CD4-positive, CD25-positive, alpha-beta regulatory T cell (primary cell): Measurements from ENCODE around the gene APOBEC3B. TPM values are rescaled to one million over a fixed set of nuclear protein-coding genes. Genes with fewer than 3 reads are reported as not detected.
"Not testable (repeated sequence)": the region's sequence is repeated elsewhere in the genome, so short reads cannot be mapped to it uniquely, and the experiment has no call there.

Source experiments
- ATAC-seq, 2 donors: fragments of 150-1000 bp; cut with Tn5 transposase; one replicate each; pipeline ENCODE4 v1.10.0; 2021; ENCODE audit warnings: low read depth in 2 of 2, moderate number of reproducible peaks in 2 of 2, moderate library complexity in 1 of 2
- DNase-seq, 3 donors: peaks; one replicate each; pipeline versions ENCODE4 v3.0.0 to v3.0.0-alpha.2; 2012 to 2022; ENCODE audit warnings: mixed read lengths in 1 of 3
- H3K27ac ChIP-seq: one replicate; pipeline ENCODE4 v1.7.0; 2013; ENCODE audit warnings: mild to moderate bottlenecking, low read length; ENCODE audit not compliant: insufficient read depth, poor library complexity, severe bottlenecking
- H3K27me3 ChIP-seq: one replicate; pipeline ENCODE4 v1.7.0; 2013; ENCODE audit warnings: low read length; ENCODE audit not compliant: control insufficient read depth, insufficient read depth
- H3K36me3 ChIP-seq: one replicate; pipeline ENCODE4 v1.7.0; 2013; ENCODE audit warnings: mild to moderate bottlenecking, low read length, moderate library complexity; ENCODE audit not compliant: control insufficient read depth, insufficient read depth
- H3K4me1 ChIP-seq: 2 replicates; pipeline ENCODE4 v1.7.0; 2013; ENCODE audit warnings: mild to moderate bottlenecking, low read length; ENCODE audit not compliant: insufficient read depth, control insufficient read depth, poor library complexity, severe bottlenecking
- H3K4me3 ChIP-seq: one replicate; pipeline ENCODE4 v1.7.0; 2013; ENCODE audit warnings: low read depth, mild to moderate bottlenecking, low read length, moderate library complexity
- H3K9me3 ChIP-seq, 2 experiments: 1 replicate in 1 of 2; 2 replicates in 1 of 2; pipeline ENCODE4 v1.7.0; 2013; ENCODE audit warnings: low read length in 2 of 2, mild to moderate bottlenecking in 1 of 2, moderate library complexity in 1 of 2; ENCODE audit not compliant: control insufficient read depth in 2 of 2
- H3K27ac Mint-ChIP-seq, 3 donors: one replicate each; pipeline ENCODE4 v1.8.0; 2020 to 2022; ENCODE audit warnings: mild to moderate bottlenecking in 3 of 3, mixed read lengths in 3 of 3, moderate library complexity in 2 of 3
- H3K27me3 Mint-ChIP-seq: one replicate; pipeline ENCODE4 v1.8.0; 2022; ENCODE audit warnings: mild to moderate bottlenecking, mixed read lengths
- H3K36me3 Mint-ChIP-seq: one replicate; pipeline ENCODE4 v1.8.0; 2020; ENCODE audit warnings: mixed read lengths
- H3K4me1 Mint-ChIP-seq, 4 donors: one replicate each; pipeline ENCODE4 v1.8.0; 2020 to 2022; ENCODE audit warnings: mixed read lengths in 4 of 4, mild to moderate bottlenecking in 1 of 4
- H3K4me3 Mint-ChIP-seq, 4 donors: one replicate each; pipeline ENCODE4 v1.8.0; 2020 to 2022; ENCODE audit warnings: mild to moderate bottlenecking in 4 of 4, mixed read lengths in 4 of 4, moderate library complexity in 3 of 4
- H3K9me3 Mint-ChIP-seq, 7 donors: one replicate each; pipeline ENCODE4 v1.8.0; 2020 to 2022; ENCODE audit warnings: mixed read lengths in 7 of 7, mild to moderate bottlenecking in 3 of 7, moderate library complexity in 2 of 7
- polyA plus RNA-seq, 4 donors: library from polyadenylated mRNA; unstranded; fragments of 300-500 nt; fragmentation: Illumina TruSeq; gene quantifications; one replicate each; pipeline ENCODE4 v1.2.3, GENCODE V29; 2021
- total RNA-seq: library from RNA; stranded (reverse); gene quantifications from one replicate; pipeline ENCODE4 v1.2.3, GENCODE V29; 2022

The APOBEC3B gene
- total and polyA plus RNA-seq, 5 donors from 2014 or later = 0.17 to 2.1 (median 1.4) TPM

DNA sequence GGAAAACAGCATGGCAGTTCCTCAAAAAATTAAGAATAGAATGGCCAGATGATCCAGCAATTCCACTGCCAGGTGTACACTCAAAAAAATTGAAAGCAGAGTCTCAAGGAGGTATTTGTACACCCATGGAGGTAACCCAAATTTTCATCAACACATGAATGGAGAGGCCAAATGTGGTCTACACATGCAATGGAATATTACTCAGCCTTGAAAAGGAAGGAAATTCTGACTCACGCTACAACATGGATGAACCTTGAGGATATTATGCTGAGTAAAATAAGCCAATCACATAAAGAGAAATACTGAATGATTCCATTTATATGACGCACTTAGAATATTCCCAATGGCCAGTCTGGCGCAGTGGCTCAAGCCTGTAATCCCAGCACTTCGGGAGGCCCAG lies 4.9 kb upstream of the APOBEC3B start:
- not testable (repeated sequence) for H3K9me3 Mint-ChIP-seq, H3K4me1 ChIP-seq, DNase-seq, H3K4me3 Mint-ChIP-seq, H3K36me3 Mint-ChIP-seq, H3K36me3 ChIP-seq, ATAC-seq, H3K27ac ChIP-seq, H3K27ac Mint-ChIP-seq, H3K27me3 ChIP-seq, H3K4me3 ChIP-seq, H3K9me3 ChIP-seq
- Mint-ChIP-seq H3K4me1 (peaks cover 0 to 18% (median 11%) of the 10 kb centered on the region in 4 donors), H3K27me3 (peaks cover 30% of the 10 kb centered on the region)

DNA sequence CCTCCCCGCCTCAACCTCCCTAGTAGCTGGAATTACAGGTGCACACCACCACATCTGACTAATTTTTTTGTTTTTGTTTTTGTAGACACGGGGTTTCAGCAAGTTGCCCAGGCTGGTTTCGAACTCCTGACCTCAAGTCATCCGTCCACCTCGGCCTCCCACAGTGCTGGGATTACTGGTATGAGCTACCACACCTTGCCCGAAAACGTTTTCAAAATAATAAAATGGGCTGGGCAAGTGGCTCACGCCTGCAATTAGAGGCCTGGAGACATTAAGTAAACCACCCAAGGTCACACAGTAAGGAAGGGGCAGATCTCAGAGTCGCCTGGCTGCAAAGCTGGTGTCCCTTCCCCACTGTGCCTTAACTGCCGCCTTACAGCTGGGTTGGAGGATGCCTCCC lies 1.6 kb upstream of the APOBEC3B start:
- not testable (repeated sequence) for H3K27me3 ChIP-seq, H3K4me3 ChIP-seq, H3K27ac ChIP-seq, ATAC-seq, H3K4me3 Mint-ChIP-seq, H3K9me3 Mint-ChIP-seq, H3K27ac Mint-ChIP-seq, H3K9me3 ChIP-seq, H3K36me3 ChIP-seq, DNase-seq, H3K36me3 Mint-ChIP-seq
- peaks cover 19% of the 10 kb centered on the region for H3K4me1 ChIP-seq
- peaks cover 19% of the 10 kb centered on the region for H3K27me3 Mint-ChIP-seq
- H3K4me1 Mint-ChIP-seq = peaks cover 4 to 37% (median 21%) of the 10 kb centered on the region in 4 donors

DNA sequence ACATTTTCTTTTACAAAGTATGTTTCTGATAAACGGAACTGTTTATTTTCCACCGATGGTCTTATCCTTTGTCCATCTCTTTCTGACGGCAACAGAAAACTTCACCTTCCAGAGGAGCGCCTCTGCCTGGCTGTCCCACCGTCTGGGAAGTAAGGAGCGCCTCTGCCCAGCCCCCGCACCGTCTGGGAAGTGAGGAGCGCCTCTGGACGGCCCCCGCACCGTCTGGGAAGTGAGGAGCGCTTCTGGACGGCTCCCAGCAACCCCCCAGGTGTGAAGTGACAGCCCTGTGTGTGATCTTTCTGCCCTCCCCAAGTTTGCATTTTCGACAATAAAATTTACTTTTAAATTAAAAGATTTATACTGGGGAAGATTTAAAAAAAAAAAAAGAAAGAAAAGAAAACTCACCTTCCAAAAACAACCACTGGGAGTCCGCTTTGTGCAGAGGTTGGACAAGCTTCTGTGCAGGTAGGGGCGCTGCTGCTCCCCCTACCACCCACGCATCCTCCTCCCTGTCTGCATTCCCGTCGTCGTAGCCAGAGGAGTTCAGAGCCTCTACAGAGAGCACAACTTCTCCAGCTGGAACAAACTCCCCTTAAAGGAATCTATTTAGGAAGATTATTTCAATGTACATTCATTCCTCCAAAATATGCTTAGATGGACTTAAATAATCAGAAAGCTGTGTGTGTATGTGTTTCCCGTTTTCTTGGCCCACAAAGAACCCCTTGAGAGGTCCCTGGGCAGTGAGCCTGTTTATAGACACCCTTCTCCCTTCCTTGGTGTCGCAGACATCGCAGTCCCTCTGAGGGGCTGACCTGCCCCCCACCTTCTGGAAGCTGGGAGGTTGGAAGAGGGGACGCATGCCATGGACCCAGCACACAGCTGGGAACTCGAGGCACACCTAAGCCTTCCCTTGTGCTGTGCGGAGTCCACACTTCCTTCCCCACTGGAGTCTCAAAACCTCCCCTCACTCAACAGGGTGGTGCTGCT lies 849 bp upstream of the APOBEC3B start:
- Mint-ChIP-seq H3K4me3 (peak overlapping the region in 3 of 4 donors; percentile 59 to 97 (median 92)), H3K36me3 (peaks cover 4% of the 10 kb centered on the region), H3K4me1 (peaks cover 4 to 44% (median 21%) of the 10 kb centered on the region in 4 donors), H3K27me3 (peaks cover 19% of the 10 kb centered on the region), H3K27ac (peak overlapping the region in 2 of 3 donors; percentile 60 to 84), H3K9me3 (peaks cover 0 to 9% (median 1%) of the 10 kb centered on the region in 7 donors)
- ATAC-seq = no peak
- H3K4me1 ChIP-seq = peaks cover 19% of the 10 kb centered on the region
- no peaks in the 10 kb centered on the region for H3K27me3 ChIP-seq
- no peak overlapping the region for H3K27ac ChIP-seq
- H3K4me3 ChIP-seq = peak overlapping the region; percentile 26
- no peaks in the 10 kb centered on the region for H3K36me3 ChIP-seq
- no peaks in the 10 kb centered on the region for H3K9me3 ChIP-seq
- DNase-seq = peak in 1 of 3 donors; percentile 28

DNA sequence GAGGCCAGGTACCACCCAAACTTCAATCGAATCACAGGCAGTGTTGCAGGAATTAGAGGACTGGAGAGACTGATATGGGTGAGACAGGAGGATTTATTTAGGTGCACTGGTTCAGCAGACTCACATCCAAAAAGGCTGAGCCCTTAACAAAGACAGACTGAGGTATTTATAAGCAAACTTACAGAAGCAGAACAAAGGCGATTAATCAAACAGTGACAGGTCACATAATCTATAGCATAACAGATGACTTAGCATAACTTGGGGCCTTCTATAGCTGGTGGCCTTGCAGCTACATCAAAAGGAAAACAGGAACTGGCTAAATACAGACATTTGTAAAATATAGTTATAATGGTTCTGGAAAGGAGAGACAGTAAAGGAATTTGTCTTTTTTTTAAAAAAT lies 2.1 kb downstream of the APOBEC3B start:
- H3K4me3 ChIP-seq = no peak overlapping the region
- peak overlapping the region in 1 of 3 donors; percentile 59 for H3K27ac Mint-ChIP-seq
- H3K36me3 ChIP-seq = no peaks in the 10 kb centered on the region
- peak overlapping the region in 1 of 4 donors; percentile 43 for H3K4me3 Mint-ChIP-seq
- ATAC-seq (no peak), DNase-seq (peak in 1 of 3 donors; percentile 28)
- H3K27ac ChIP-seq = peak overlapping the region; percentile 74
- H3K27me3 ChIP-seq = no peaks in the 10 kb centered on the region
- H3K4me1 ChIP-seq = peaks cover 23% of the 10 kb centered on the region
- no peaks in the 10 kb centered on the region for H3K9me3 ChIP-seq
- peaks cover 0 to 8% (median 2%) of the 10 kb centered on the region in 7 donors for H3K9me3 Mint-ChIP-seq
- H3K27me3 Mint-ChIP-seq = peaks cover 7% of the 10 kb centered on the region
- peaks cover 4% of the 10 kb centered on the region for H3K36me3 Mint-ChIP-seq
- H3K4me1 Mint-ChIP-seq = peaks cover 4 to 54% (median 26%) of the 10 kb centered on the region in 4 donors

DNA sequence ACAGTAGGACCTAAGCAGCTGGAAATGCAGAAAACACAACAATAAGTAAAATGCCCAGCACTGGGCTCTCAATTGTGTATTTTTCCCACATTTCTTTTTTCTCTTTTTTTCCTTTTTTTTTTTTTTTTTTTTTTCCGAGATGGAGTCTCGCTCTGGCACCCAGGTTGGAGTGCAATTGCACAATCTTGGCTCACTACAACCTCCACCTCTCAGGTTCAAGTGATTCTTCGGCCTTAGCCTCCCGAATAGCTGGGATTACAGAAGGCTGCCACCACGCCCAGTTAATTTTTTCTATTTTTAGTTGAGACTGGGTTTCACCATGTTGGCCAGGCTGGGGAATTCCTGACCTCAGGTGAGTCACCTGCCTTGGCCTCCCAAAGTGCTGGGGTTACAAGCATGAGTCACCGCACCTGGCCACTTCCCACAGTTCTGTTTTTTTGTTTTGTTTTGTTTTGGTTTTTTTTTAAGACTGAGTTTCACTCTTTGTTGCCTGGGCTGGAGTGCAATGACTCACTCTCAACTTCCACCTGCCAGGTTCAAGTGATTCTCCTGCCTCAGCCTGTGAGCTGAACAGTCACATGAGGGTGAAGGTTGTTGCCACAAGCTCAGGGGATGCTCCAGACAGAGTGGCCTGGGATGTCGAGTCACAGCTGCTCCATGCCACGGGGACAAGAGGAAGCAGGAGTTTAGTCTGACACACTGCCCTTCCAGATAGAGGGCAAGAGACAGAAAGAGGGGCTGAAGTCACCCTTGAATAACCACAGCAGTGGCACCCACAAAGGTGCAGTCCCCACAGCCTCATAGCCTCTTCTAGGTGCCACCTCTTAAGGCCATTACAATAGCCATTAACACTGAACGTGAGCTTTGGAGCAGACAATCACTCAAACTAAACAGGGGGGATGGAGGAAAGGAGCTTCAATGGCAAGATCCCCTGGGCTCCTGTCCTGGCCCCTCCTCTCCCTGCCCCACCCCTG lies 2.9 kb downstream of the APOBEC3B start:
- H3K4me1 Mint-ChIP-seq = peaks cover 4 to 60% (median 32%) of the 10 kb centered on the region in 4 donors
- H3K36me3 Mint-ChIP-seq = not testable (repeated sequence)

DNA sequence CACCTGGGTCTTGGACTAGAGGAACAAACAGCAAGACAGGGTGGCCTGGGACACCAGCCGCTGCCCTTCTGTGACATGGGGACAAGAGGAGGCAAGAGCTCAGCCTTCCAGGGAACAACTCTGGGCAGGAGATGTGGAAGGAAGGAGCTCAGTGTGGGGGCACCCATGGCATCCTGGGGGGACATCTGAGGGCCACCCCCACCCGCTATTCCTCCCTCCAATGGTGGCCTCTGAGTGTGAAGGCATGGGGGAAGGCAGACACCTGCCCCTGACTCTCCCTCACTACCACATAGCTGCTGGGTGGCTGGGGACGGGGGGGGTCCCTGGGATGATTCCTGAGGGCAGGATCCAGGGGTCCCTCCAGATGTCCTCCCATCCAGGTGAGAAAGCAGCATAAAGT lies 4.5 kb downstream of the APOBEC3B start:
- no peak for ATAC-seq
- peaks cover 25% of the 10 kb centered on the region for H3K4me1 ChIP-seq

More for the DNA sequence above, 2.9 kb downstream of the APOBEC3B start:
- not testable (repeated sequence) for H3K9me3 ChIP-seq, H3K36me3 ChIP-seq, H3K27me3 ChIP-seq, H3K4me3 ChIP-seq, H3K9me3 Mint-ChIP-seq, H3K27me3 Mint-ChIP-seq
- ATAC-seq (peak; percentile 80 to 83), DNase-seq (peak; percentile 53 to 90 (median 54))
- H3K27ac ChIP-seq = peak overlapping the region; percentile 74
- H3K4me1 ChIP-seq = peaks cover 26% of the 10 kb centered on the region
- Mint-ChIP-seq H3K4me3 (peak overlapping the region in 3 of 4 donors; percentile 58 to 78 (median 58)), H3K27ac (peak overlapping the region in 2 of 3 donors; percentile 92 to 93)

DNA sequence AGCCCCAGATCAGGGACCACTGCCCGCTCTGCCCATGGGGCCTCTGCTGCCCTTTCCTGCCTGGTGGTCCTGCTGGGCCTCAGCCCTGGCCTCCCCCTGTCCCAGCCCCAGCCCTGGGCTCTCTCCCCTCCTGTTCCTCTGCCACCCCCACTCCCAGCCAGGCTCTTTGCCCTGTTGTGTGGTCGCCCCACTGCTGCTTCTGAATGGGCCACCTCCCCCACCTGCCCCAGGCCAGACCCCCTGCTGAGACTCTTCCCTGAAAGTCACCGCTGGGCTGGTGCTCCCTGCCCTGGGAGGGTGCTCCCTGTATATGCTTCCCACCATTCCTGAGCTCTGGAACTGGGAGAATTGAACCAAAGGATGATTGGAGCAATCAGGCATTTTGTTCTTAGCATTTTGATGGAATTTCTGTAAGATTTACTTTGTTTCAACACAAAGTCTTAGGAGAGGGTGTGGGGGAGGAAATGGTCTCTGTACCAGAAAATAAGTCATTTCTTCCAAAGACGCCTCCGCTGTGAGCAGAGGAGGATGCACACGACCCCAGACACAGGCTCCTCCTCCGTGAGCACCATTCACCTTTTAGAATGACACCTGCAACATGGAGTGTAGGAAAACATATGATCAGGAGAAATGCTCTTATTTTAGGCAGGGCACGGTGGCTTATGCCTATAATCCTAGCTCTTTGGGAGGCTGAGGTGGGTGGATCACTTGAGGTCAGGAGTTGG lies 5.2 kb downstream of the APOBEC3B start:
- H3K9me3 Mint-ChIP-seq = peaks cover 0 to 8% (median 2%) of the 10 kb centered on the region in 7 donors
- peak overlapping the region in 1 of 4 donors; percentile 29 for H3K4me3 Mint-ChIP-seq
- Histone ChIP-seq H3K36me3 (no peaks in the 10 kb centered on the region), H3K27ac (no peak overlapping the region), H3K4me1 (peaks cover 18% of the 10 kb centered on the region), H3K27me3 (no peaks in the 10 kb centered on the region), H3K4me3 (no peak overlapping the region), H3K9me3 (no peaks in the 10 kb centered on the region)
- ATAC-seq = no peak
- peaks cover 4% of the 10 kb centered on the region for H3K27me3 Mint-ChIP-seq
- H3K27ac Mint-ChIP-seq = peak overlapping the region in 1 of 3 donors; percentile 42
- H3K4me1 Mint-ChIP-seq = peaks cover 4 to 49% (median 23%) of the 10 kb centered on the region in 4 donors
- peak in 1 of 3 donors; percentile 11 for DNase-seq
- H3K36me3 Mint-ChIP-seq = peaks cover 4% of the 10 kb centered on the region

More for the DNA sequence above, 4.5 kb downstream of the APOBEC3B start:
- Histone ChIP-seq H3K9me3 (no peaks in the 10 kb centered on the region), H3K27ac (no peak overlapping the region), H3K4me3 (no peak overlapping the region), H3K36me3 (no peaks in the 10 kb centered on the region), H3K27me3 (no peaks in the 10 kb centered on the region)
- no peak overlapping the region for H3K27ac Mint-ChIP-seq
- H3K36me3 Mint-ChIP-seq = peaks cover 4% of the 10 kb centered on the region
- H3K4me3 Mint-ChIP-seq = no peak overlapping the region
- no peak for DNase-seq
- H3K9me3 Mint-ChIP-seq = peaks cover 0 to 8% (median 2%) of the 10 kb centered on the region in 7 donors
- H3K4me1 Mint-ChIP-seq = peaks cover 4 to 56% (median 28%) of the 10 kb centered on the region in 4 donors
- H3K27me3 Mint-ChIP-seq = peaks cover 4% of the 10 kb centered on the region
